Cardiac muscle cell (in vitro differentiated cells and primary cell): Measurements from ENCODE around the gene CNIH4. TPM values are rescaled to one million over a fixed set of nuclear protein-coding genes. Genes with fewer than 3 reads are reported as not detected.

Experiments used
- DNase-seq, 2 donors: peaks; one replicate each; pipeline versions ENCODE4 v3.0.0 to v3.0.0-alpha.2; 2010 to 2017; ENCODE audit warnings: low read depth in 1 of 2, low spot score in 1 of 2
- H3K27ac ChIP-seq: fragments of 200-600 bp; sonication (generic); 2 replicates; pipeline ENCODE4 v1.5.1; 2016
- H3K27me3 ChIP-seq: fragments of 200-600 bp; sonication (generic); 2 replicates; pipeline ENCODE4 v1.6.0; 2016; ENCODE audit warnings: control low read depth
- H3K36me3 ChIP-seq: fragments of 200-600 bp; sonication (generic); 2 replicates; pipeline ENCODE4 v1.5.1; 2016; ENCODE audit warnings: control low read depth
- H3K4me1 ChIP-seq: fragments of 200-600 bp; sonication (generic); 2 replicates; pipeline ENCODE4 v1.8.1; 2017; ENCODE audit warnings: low read depth, mild to moderate bottlenecking, mixed run types
- H3K4me3 ChIP-seq: fragments of 200-600 bp; sonication (generic); 2 replicates; pipeline ENCODE4 v1.5.1; 2016; ENCODE audit warnings: mild to moderate bottlenecking
- H3K9me3 ChIP-seq: fragments of 200-600 bp; sonication (generic); 2 replicates; pipeline ENCODE4 v1.5.1; 2017; ENCODE audit warnings: low read depth, mild to moderate bottlenecking, control low read depth
- CTCF ChIP-seq: IDR thresholded peaks from 2 replicates; pipeline ENCODE4 v1.5.1; 2012; ENCODE audit warnings: low read depth, mild to moderate bottlenecking, low read length
- polyA plus RNA-seq: library from polyadenylated mRNA; unstranded; fragments of >200 nt; fragmentation: Nextera tagmentation; extraction: Ambion mirVana; gene quantifications from 2 replicates; pipeline ENCODE4 v1.2.1, GENCODE V29; 2016
- total RNA-seq: library from RNA; depleted of rRNA; stranded (reverse); fragments of >200 nt; gene quantifications from 2 replicates; pipeline ENCODE4 v1.2.3, GENCODE V29; 2016

CNIH4 gene
- total and polyA plus RNA-seq, 2 experiments from 2014 or later = 15.0 to 69.5 TPM

GRCh38 chr1:224378855-224379631 lies 22.4 kb downstream of the CNIH4 start:
- Histone ChIP-seq H3K9me3 (no peaks in the 10 kb centered on the region), H3K27me3 (no peaks in the 10 kb centered on the region), H3K27ac (peak overlapping the region; percentile 31), H3K4me1 (no peaks in the 10 kb centered on the region), H3K4me3 (no peak overlapping the region), H3K36me3 (peaks cover 22% of the 10 kb centered on the region)
- no peak for DNase-seq
- TF ChIP-seq CTCF = no peak

GRCh38 chr1:224380003-224380402 lies 23.3 kb downstream of the CNIH4 start:
- TF ChIP-seq CTCF = no peak
- peak in 1 of 2 donors; percentile 12 for DNase-seq
- no peaks in the 10 kb centered on the region for H3K4me1 ChIP-seq
- peak overlapping the region; percentile 33 for H3K27ac ChIP-seq
- peaks cover 16% of the 10 kb centered on the region for H3K36me3 ChIP-seq
- H3K9me3 ChIP-seq = no peaks in the 10 kb centered on the region
- no peak overlapping the region for H3K4me3 ChIP-seq
- no peaks in the 10 kb centered on the region for H3K27me3 ChIP-seq

- no peak for TF ChIP-seq CTCF
- Histone ChIP-seq H3K27ac (no peak overlapping the region), H3K9me3 (no peaks in the 10 kb centered on the region), H3K36me3 (peaks cover 9% of the 10 kb centered on the region), H3K27me3 (no peaks in the 10 kb centered on the region), H3K4me1 (peaks cover 11% of the 10 kb centered on the region), H3K4me3 (no peak overlapping the region)
- no peak for DNase-seq
Measured at GRCh38 chr1:224381880-224382548, 25.3 kb downstream of the CNIH4 start.

GRCh38 chr1:224383218-224383617 lies 26.5 kb downstream of the CNIH4 start:
- Histone ChIP-seq H3K36me3 (peaks cover 9% of the 10 kb centered on the region), H3K9me3 (no peaks in the 10 kb centered on the region), H3K27ac (peak overlapping the region; percentile 44), H3K27me3 (no peaks in the 10 kb centered on the region), H3K4me3 (no peak overlapping the region), H3K4me1 (peaks cover 13% of the 10 kb centered on the region)
- TF ChIP-seq CTCF = no peak
- DNase-seq = no peak

- Histone ChIP-seq H3K27me3 (no peaks in the 10 kb centered on the region), H3K9me3 (no peaks in the 10 kb centered on the region), H3K4me1 (peaks cover 13% of the 10 kb centered on the region), H3K27ac (peak overlapping the region; percentile 81), H3K36me3 (peaks cover 43% of the 10 kb centered on the region), H3K4me3 (no peak overlapping the region)
- DNase-seq = no peak
- TF ChIP-seq CTCF = no peak
Measured at GRCh38 chr1:224387302-224387912, 30.7 kb downstream of the CNIH4 start.
